GM13976 (cell line): ENCODE measurements around the gene SMO.

Experiments
- DNase-seq: peaks from one replicate; pipeline ENCODE4 v3.0.0; 2012; ENCODE audit warnings: low spot score
- CTCF ChIP-seq: IDR thresholded peaks from 2 replicates; pipeline ENCODE4 v1.5.1; 2012; ENCODE audit warnings: borderline replicate concordance, mild to moderate bottlenecking; ENCODE audit not compliant: insufficient read depth; ENCODE audit errors: extremely low read depth, missing control alignments, control extremely low read depth
- in situ Hi-C: fragments of 300-500 bp; cut with MboI; formaldehyde crosslinking; loops from one replicate; pipeline ENCODE4 v1.12.0; 2022; ENCODE audit warnings: low sequenced_read_pairs, mixed read lengths, inconsistent platforms; ENCODE audit not compliant: unreplicated experiment

Gene SMO

GRCh38 chr7:129149511-129149910 lies 38.9 kb upstream of the SMO start:
- in situ Hi-C loops = no loop called here
- TF ChIP-seq CTCF = no peak
- DNase-seq = no peak

- DNase-seq = no peak
- no peak for TF ChIP-seq CTCF
- in situ Hi-C loops = no loop called here
Measured at GRCh38 chr7:129150199-129150996, 38.0 kb upstream of the SMO start.

- in situ Hi-C loops = no loop called here
- no peak for DNase-seq
- no peak for TF ChIP-seq CTCF
Measured at GRCh38 chr7:129157651-129158050, 30.8 kb upstream of the SMO start.

GRCh38 chr7:129159539-129159938 lies 28.9 kb upstream of the SMO start:
- in situ Hi-C loops = no loop called here
- DNase-seq = no peak

GRCh38 chr7:129160161-129160905 lies 28.1 kb upstream of the SMO start:
- no peak for DNase-seq
- TF ChIP-seq CTCF = no peak
- in situ Hi-C loops = no loop called here

More at GRCh38 chr7:129159539-129159938, 28.9 kb upstream of the SMO start:
- no peak for TF ChIP-seq CTCF

GRCh38 chr7:129161524-129162225 lies 26.8 kb upstream of the SMO start:
- TF ChIP-seq CTCF = no peak
- DNase-seq = no peak
- in situ Hi-C loops = no loop called here
